Fibroblast of gingiva (primary cell): ENCODE data around the gene EPHB6.

ENCODE experiments used
- DNase-seq: peaks from one replicate; pipeline ENCODE4 v3.0.0-alpha.2; 2011; ENCODE audit warnings: low read depth

Gene EPHB6

DNA sequence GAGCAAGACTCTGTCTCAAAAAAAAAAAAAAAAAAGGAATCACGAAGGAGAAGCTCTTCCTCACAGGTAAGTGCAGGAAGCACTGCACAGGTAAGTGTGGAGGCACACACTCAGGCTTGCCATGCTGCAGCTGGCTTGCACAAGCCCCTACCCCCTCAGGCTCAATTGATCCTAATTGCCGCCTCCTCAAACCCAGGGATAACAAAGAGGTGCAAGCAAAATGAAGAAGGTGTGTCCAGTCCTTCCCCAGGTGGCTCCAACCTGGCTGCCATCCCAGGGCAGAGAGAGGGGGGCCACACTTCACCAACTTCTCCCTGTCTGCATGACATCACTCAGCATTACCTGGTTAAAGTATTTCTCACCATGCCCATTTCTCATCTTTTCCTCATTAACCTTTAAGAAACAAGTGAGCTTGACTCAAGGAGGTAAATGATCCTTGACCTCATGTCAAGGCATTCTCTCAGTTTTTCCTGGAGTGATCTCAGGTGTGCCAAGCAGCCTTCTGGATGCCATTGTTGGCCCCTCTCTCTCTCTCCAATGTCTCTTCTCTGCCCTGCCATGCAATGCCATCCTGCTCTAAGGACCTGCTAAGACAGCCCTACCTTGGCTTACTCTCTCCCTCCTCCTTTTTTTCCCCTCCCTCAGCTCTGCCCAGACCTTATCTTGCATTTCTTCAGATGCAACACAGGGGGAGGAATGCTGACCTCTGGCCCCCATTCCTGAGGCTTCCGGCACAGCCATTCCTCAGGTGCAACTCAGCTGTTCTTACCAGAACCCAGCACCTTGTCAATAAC, 43.7 kb downstream of the EPHB6 start:
- no peak for DNase-seq

DNA sequence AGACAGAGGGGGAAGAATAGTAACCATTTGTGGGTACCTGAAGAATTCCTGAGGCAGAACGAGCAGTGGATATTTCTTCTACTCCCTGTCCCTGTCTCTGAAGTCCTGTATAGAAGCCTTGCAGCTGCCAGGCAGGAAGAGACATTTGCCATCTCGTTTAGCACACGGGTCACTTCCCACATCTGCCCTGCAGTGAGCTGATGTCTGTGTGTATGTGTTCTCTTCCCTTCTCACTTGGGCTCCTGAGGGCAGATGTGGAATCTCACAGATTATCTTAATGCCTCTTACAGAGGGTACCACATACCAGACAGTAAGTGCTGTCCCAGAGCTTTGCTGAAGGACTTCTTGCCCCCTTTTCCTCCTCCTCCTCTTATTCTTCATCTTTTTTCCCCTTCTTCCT, 44.8 kb downstream of the EPHB6 start:
- DNase-seq = no peak

DNA sequence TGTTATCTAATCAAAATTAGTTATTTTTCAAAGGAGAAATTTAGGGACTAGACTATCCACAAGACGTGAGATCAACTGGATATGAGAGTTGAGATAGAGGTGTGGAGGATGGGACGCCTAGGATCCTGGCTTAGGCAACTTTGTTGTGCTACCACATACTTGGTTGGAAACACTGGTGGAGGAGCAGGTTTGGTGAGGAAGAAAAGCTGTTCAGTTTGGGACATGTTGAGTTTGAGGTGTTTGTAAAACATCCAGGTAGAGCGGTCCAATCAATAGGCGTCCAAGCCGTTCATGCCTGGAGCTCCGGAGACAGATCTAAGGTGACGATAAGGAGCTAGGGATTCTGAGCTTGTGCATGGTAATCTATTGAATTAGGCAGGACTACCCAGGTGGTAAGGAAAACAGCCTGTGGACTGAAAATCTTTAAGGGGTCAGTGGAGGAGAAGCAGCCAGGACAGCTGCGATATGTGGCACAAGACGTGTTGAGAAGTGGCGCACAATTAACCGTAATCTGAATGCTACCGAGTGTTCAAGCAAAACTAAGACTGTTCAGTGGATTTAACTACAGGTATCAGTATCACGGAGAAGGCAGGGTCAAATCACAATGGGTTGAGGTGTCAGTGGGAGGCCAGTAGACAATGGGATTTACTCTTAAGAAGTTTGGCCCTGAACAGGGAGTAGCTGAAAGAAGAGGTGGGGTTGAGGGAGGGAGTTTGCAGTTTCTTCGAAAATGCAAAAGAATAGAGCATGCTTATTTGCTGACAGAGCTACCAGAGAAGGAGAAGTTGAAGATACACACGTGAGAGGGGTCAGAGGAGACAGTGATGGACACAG, 46.8 kb downstream of the EPHB6 start:
- DNase-seq = no peak

DNA sequence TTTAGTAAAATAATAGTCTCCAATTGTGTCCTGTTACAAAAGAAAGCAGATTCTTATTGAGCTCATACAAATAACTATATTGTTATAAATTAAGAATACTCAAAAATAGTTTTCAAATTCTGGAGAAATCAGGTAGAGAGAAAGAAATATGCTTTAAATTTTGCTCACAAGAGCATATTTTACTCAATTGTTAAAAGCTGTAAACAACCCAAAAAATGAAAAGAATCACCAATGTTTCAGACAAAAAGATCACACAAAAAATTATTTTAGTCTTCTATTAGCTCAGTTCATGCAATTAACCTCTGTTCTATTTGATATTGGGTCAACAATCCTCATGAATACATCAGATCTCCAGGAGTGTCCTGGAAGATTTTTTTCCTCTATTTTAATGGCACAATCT, 49.3 kb downstream of the EPHB6 start:
- DNase-seq = no peak

DNA sequence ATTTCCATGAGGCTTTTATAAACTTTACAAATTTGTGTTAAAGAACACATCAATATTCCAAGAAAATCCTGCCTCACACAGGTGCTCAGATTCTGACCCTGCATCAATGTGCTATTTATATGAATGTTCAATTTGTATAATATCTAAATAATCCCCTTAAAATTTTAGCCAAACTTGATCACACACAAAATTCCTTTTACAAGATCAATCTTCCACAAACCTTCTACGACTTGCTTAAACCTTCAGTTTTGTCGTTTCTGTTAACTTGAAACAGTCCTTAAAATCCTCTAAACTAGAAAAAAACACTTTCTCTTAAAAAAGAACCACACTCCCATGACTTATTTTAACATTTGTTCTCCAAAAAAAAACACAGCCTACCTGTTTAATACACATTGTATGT, 50.9 kb downstream of the EPHB6 start:
- DNase-seq = no peak

DNA sequence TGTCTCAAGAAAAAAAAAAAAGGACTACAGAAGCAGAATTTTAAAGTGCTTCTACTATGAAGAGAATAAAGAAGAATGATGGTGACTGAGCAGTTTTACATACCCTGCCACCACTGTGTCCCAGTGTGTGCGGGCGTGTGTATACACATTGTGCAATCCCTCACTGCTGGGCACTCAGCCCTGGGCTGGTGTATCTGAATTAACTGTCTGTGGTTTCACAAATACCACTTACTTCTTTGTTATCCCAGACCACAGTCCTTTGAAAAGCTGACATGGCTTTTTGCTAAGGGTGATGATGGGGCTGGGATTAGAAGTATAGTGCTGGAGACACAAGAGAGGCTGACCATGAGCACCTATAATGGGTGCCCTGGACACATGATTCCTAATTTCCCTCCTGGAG, 51.8 kb downstream of the EPHB6 start:
- no peak for DNase-seq

DNA sequence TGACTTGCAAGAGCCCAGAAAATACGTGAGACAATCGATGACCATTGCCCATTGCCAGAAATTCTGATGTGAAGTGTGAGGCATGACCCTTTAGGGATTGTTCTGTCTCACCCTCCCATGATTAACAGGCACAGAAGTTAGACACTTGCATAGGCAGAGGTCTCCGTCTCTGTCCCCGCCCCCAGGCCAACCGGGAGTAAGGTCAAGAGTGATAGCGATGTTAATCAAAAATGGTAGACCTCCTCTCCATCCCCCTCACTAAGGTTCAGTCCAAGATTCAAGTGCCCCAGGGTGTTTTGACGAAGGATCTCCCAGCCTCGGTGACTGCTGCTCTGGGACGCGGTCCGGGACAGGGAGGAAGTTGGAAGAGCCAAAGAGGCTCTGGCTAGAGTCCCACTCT, 53.4 kb downstream of the EPHB6 start:
- DNase-seq = no peak

DNA sequence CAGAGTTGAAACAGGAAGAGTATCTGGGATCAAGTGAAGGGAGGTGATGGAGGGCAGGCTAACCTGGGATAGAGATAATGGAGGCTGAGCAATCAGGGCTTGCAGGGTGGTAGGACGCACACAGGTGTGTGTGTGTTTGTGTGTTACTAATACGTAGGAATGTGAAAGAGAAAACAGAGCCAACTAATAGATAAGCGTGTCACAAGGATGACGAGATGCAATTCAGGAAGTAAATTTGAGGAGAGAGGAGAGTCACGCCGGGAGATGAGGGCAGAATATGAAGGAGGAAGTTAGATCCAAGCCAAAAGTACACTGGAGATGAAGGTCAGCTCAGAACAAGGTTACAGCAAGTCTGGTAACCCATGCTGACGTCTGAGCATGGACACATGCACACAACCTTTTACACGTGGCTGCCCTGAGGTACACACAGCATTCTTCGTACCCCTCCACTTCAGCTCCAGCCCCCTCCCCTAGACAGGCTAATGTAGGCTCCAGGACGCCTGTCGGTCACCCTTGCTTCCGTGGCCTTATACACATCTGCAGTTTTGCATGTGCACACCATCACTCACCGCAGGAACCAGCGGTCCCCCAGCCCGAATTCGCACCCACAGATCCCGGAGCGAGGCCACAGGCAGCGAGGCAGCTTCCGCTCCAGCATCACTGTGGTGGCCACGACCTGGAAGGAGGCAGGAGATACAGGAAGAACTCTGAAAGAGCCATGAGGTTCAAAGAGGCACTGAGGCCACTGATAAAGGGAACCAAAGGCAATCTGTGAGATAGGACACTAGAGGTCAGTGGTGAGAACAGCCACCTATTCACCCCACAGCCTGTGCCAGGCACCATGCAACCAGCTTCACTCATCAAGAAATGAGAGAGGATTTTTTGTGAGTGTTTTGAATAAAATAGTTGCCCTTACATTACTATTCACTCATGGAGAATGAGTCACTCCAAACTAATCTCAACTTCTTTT, 54.3 kb downstream of the EPHB6 start:
- DNase-seq = no peak

DNA sequence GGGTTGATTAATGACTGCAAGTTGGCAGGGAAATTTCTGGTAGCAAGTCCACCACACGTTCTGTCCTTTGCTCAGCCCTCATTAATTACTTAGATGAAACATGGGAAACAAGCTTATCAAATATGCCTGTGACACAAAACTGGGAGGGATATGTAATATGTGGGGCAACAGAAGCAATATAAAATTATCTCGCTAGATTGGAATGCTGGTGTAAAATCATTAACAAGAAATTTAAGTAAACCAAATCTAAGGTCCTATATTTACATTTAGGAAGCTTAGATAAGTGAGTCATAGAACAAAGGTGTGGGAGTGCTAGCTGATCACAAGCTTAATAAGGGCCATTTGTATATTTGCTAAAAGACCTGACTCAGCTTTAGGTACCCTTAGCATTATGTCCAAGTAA, 55.2 kb downstream of the EPHB6 start:
- DNase-seq = no peak

DNA sequence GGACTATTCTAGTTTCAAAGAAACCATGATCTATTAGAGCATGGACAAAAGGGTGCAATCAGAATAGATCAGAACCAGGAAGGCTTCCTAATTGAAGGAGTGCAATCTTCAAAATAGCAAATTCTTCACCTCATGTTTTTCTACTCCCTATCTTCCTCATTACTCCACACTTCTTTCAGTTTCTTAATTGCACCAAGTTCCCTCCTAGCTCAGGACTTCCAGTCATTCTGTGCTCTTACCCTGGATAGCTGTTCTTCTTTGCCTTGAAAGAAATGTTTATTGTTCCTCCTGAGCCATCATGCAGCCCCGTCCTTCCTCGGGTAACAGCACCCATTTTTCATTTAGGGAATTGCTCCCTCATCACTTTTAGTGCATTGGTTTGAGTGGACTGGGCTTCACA, 55.6 kb downstream of the EPHB6 start:
- no peak for DNase-seq

DNA sequence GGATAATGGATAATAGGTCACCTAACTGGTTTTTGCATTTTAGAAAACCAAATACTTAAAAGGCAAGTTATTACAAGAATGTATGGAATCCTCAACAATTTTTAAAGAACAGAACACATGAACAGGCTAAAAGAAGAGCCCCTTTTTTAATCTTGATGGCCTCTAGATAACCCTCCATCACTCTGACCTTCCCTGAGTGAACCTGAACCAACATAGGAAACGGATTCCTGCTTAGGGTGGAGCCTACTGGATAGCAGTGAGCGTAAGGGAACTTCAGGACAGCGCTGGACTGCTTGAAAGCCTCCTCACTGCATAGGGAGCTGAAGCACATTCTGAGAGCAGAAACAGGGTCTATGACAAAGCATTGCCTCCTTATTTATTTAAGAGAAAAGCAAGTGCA, 58.2 kb downstream of the EPHB6 start:
- no peak for DNase-seq

DNA sequence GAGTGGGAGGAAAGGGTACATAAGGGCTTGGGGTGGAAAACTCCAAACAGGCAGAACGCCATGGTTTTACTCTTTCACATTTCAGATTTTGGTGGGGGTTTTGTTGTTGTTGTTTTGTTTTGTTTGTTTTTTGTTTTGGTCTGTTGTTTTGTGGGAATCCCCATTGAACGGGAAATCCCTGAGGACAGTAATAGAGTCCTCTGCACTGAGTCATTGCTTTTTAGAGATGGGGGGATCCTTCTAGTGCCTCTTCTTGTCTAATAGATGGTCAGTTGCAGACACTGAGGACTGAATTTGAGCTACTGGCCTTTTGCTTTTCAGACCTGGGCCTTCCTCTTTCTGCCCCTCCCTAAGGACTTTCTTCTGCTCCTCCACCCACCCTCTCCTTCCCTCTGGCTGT, 58.7 kb downstream of the EPHB6 start:
- no peak for DNase-seq

DNA sequence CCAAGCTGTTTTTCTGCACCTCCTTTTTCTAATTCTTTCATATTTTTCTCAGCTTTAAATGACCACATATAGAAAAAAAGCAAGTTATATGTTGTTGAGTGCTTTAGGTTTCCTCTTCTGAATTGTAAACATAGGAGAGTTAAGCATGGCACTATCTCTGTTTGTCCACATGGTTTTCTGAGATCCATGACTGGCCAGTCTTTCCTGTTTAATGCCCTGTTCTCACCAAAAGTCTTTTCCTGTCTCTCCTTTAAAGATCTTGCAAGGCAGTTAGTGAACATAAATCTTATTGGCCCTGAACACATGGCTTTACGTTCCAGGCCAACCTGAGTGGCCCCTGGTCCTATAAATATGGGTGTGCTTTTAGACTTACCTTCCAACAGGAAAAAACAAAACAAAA, 59.2 kb downstream of the EPHB6 start:
- DNase-seq = no peak

DNA sequence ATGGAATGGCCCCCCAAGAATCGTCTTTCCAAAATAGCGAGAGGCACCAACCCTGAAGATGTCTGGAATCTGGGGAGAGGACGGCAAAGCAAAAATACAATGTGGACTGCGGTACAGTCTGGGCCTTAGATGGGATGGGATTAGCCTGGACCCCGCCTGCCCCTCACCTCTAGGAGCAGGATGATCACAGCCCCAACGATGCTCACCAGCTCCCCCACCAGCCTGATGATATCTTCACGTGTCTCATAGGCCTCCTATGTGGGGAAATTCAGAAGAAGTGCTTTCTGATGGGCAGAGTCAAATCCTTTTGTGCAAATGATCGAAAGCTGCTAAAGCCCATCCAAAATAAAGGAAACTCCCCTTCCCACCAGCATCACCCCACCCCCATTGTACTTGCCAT, 60.4 kb downstream of the EPHB6 start:
- DNase-seq = no peak

DNA sequence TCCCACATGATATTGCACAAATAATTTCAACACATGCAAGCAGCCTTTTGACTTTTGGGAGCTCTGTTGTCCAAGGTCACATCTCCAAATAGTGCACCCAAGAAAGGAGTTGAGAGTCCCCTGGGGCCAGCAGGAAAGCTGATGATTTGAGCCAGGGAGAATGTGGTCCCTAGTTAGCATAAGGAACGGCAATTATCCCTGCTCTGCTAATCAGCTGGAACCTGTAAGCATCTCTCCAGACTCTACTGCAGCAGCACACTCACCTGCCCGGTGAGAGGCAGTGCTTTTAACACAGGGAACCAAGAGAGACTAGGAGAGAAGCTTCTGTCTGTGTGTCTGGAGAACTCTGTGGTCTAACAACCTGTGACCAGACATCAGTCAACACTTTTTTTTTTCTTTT, 61.6 kb downstream of the EPHB6 start:
- DNase-seq = no peak

DNA sequence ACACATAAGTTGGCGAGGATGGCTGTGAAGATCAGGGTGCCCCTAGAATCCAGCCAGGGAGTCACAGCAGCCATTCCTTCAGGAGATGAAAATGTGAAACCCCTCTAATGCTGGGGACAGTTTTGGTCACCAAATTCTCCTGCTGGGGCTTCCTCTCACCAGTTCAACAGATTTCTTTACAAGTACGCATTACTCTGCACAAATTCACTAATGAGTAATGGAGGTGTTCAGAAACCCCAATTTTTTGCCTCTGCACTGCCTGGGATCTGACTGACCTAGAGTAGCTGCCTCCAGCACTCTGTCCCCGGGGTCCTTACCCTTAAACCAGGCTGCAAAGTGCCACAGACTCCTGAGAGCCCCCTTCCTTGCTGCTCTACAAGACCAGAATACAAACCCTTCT, 62.6 kb downstream of the EPHB6 start:
- no peak for DNase-seq

DNA sequence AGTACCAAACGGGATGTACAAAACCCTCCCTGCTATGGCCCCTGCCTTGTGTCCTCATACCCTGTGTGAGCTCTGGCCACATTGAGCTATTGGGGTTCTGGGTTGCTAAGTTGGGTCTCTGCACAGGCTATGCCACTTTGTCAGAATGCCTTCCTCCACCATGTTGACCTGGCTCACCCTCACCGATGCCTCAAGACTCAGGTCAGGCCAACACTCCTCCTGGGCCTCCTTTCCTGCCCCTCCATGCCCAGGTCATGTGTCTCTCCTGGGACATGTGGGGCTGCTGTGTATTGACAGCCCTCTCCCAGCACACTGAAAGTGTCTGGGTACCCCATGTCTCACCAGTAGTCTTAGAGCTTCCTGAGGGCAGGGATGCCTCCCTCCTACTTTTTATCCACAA, 64.0 kb downstream of the EPHB6 start:
- no peak for DNase-seq

DNA sequence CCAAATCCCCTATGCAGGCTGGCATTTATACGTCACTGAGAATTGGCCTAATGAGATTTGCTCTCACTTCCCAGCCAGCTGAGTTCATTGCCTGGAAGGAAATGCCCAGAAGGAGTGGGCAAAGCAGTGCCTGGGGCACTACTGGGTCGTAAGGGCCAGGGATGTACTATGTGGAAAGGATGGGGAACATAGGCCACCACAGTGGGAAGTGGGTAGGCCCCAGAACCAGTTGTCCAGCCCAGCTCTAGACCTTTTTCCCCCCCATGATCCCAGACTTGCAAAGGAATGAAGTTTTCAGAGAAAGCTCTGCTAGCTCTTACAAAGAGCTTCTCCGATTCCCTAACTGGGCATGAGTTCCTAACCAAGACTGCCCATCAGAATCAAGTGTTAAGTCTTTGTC, 64.8 kb downstream of the EPHB6 start:
- DNase-seq = no peak
